ENCODE data around the gene UTF1. TPM values are rescaled to one million over a fixed set of nuclear protein-coding genes. Genes with fewer than 3 reads are reported as not detected.
"Not testable (repeated sequence)": the region's sequence is repeated elsewhere in the genome, so short reads cannot be mapped to it uniquely, and the experiment has no call there.

UTF1 gene
- total and polyA plus RNA-seq, 2 of the 8 experiments (the other 6 are each of a cell fraction or from before 2014, with no cell fraction given), result 0.47 to 21.8 TPM

DNA sequence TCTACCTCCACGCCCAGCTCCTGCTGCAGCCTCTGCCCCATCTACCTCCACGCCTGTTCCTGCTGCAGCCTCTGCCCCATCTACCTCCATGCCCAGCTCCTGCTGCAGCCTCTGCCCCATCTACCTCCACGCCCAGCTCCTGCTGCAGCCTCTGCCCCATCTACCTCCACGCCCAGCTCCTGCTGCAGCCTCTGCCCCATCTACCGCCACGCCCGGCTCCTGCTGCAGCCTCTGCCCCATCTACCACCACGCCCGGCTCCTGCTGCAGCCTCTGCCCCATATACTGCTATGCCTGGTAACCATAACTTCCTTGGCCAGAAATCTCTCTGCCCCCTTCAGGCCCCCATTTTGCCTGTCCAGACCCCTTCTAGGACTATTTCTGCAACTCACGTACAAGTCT, 35.0 kb downstream of the UTF1 start:
- not testable (repeated sequence) for H3K27ac ChIP-seq (ENCODE audit: low read depth, low read length); H3K14ac ChIP-seq (ENCODE audit: insufficient read length); H3K4me2 ChIP-seq (ENCODE audit: insufficient read depth in 1 of 2, low read depth in 2 of 2, low read length in 2 of 2); H3K18ac ChIP-seq (ENCODE audit: extremely low read depth, low read length); H2AFZ ChIP-seq (ENCODE audit: low read length); H2BK120ac ChIP-seq (replicated peaks; ENCODE audit: low read depth, low read length); H4K8ac ChIP-seq (ENCODE audit: extremely low read depth, insufficient read depth, low read length); H3K9me3 ChIP-seq (ENCODE audit: insufficient read depth in 2 of 2, low read depth in 1 of 2, low read length in 1 of 2); H4K5ac ChIP-seq (ENCODE audit: insufficient read length, low read depth, low read length); DNase-seq (ENCODE audit: low read depth in 1 of 2, low spot score in 2 of 2); H2AK5ac ChIP-seq (ENCODE audit: low read depth, low read length); H2BK5ac ChIP-seq (ENCODE audit: low read depth, low read length); H3K4ac ChIP-seq (replicated peaks; ENCODE audit: insufficient read length, low read depth, low read length); H3K79me1 ChIP-seq (ENCODE audit: low read depth, low read length); H3K4me3 ChIP-seq (ENCODE audit: extremely low read depth in 1 of 4, insufficient read depth in 2 of 4, low read depth in 3 of 4, low read length in 4 of 4); H3K23me2 ChIP-seq (ENCODE audit: low read depth, low read length); H2BK15ac ChIP-seq (ENCODE audit: low read length); H3K79me2 ChIP-seq (ENCODE audit: control insufficient read depth in 1 of 2, insufficient read depth in 2 of 2, low read length in 2 of 2); H4K20me1 ChIP-seq (replicated peaks in 1 of 2; ENCODE audit: control insufficient read depth in 1 of 2, insufficient read depth in 2 of 2, low read length in 2 of 2); H3K36me3 ChIP-seq (ENCODE audit: control insufficient read depth in 2 of 4, insufficient read depth in 4 of 4, low read length in 3 of 4); H3K23ac ChIP-seq (ENCODE audit: insufficient read length); H4K91ac ChIP-seq (replicated peaks; ENCODE audit: insufficient read length, low read length); H3K56ac ChIP-seq (replicated peaks; ENCODE audit: insufficient read length, low read depth, low read length); H2BK12ac ChIP-seq (ENCODE audit: low read depth, low read length); H3K9ac ChIP-seq (replicated peaks in 1 of 4; ENCODE audit: extremely low read depth in 1 of 4, low read depth in 3 of 4, low read length in 3 of 4); H2BK20ac ChIP-seq (ENCODE audit: low read length); FAIRE-seq
- Histone ChIP-seq H3K4me1 (replicated peaks in 1 of 4; ENCODE audit: control insufficient read depth in 3 of 4, insufficient read depth in 4 of 4, low read length in 3 of 4) (peaks cover 0 to 11% (median 5%) of the 10 kb centered on the region in 4 experiments; a peak in 4 of 7 replicates), H3K27me3 (replicated peaks in 1 of 4; ENCODE audit: control insufficient read depth in 3 of 4, extremely low read depth in 1 of 4, insufficient read depth in 3 of 4, low read length in 3 of 4) (peaks cover 0 to 15% (median 8%) of the 10 kb centered on the region in 4 experiments; a peak in 6 of 7 replicates)
- WGBS, 2 experiments (ENCODE audit: extremely low coverage in 1 of 2, insufficient coverage in 1 of 2, insufficient read length in 1 of 2, insufficient replicate concordance in 2 of 2, low coverage in 1 of 2, low lambda C conversion rate in 2 of 2, missing lambda C conversion rate in 1 of 2), result 81% methylated on average over 9 of the region's 10 CpGs; no CpG with 5 or more reads in 1 of the 2 experiments
- ChIA-PET CTCF (ENCODE audit: partially characterized antibody) (interaction anchor here (1.9 kb wide), 1 partner anchor 122 kb away, joined by 5 read pairs; no protein-coding TSS in a partner anchor), POLR2A (ENCODE audit: partially characterized antibody) (interaction anchor here (0.7 to 2.3 kb wide), 4 partner anchors 8 to 164 kb away, joined by 3 to 6 read pairs (median 3); no protein-coding TSS in a partner anchor)
